ENCODE data around the gene TCF23. TPM values are rescaled to one million over a fixed set of nuclear protein-coding genes. Genes with fewer than 3 reads are reported as not detected.

The TCF23 gene
- total and polyA plus RNA-seq, 4 donors, result under 0.01 to 0.05 (median 0.02) TPM; not detected in 1

DNA sequence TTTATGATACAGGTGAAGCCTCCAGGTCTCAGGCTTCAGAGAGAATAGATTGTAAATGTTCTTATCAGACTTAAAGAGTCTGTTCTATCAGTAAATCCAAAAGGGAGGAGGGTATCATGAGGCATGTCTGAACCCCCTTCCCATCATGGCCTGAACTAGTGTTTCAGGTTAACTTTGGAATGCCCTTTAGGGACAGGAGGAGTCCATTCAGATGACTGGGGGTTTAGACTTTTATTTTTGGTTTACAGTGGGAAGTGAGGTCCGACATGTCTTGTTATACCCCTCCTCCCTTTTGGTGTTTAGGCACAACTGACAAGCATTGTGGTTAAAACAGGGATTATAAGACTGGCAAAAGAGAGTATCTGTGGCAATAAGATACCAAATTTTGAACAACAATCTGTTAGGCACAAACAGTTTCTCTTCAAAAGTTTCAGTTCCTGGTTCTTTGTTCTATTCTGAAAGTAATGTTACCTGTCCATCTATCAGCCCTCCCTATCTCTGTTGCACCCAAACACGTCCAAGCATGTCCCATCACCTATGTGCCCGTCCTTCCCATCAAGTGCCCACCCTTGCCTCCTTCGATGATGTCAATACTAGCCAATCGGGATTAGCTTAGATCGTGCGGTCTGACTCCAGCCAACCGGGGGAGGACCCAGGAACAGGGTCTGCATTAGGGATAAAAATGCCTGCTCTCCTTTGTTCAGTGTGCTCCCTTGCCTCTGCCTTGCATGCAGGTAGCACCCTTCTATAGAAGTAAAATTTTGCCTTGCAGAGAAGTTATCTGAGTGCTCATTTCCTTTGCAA, 16.4 kb downstream of the TCF23 start:
- Histone ChIP-seq H3K27ac (ENCODE audit: low read depth in 1 of 2, low read length in 2 of 2) (no peak overlapping the region), H3K36me3 (ENCODE audit: control insufficient read depth in 4 of 4, insufficient read depth in 3 of 4, low read depth in 1 of 4, low read length in 3 of 4) (no peaks in the 10 kb centered on the region), H3K9ac (ENCODE audit: low read depth in 1 of 2, low read length in 2 of 2) (no peak overlapping the region), H3K9me3 (ENCODE audit: control insufficient read depth in 4 of 4, low read length in 3 of 4) (no peaks in the 10 kb centered on the region), H3K4me3 (ENCODE audit: low read depth in 1 of 3, low read length in 3 of 3) (no peak overlapping the region), H3K4me1 (ENCODE audit: control insufficient read depth in 4 of 4, insufficient read depth in 4 of 4, low read length in 3 of 4) (peaks cover 0 to 6% (median under 1%) of the 10 kb centered on the region in 4 donors), H3K27me3 (ENCODE audit: control insufficient read depth in 4 of 4, insufficient read depth in 4 of 4, low read length in 3 of 4) (no peaks in the 10 kb centered on the region)
- no peak for DNase-seq (ENCODE audit: low spot score)
- TF ChIP-seq RXRA (IDR thresholded peaks at IDR 0.05) (no peak), TAF1 (conservative IDR thresholded peaks at IDR 0.05) (no peak), GABPA (IDR thresholded peaks at IDR 0.05 in 1 of 2, conservative IDR thresholded peaks at IDR 0.05 in 1 of 2) (no peak), JUND (IDR thresholded peaks at IDR 0.05) (no peak), SP1 (IDR thresholded peaks at IDR 0.05) (no peak)
- TF ChIP-seq, protein P1, sequence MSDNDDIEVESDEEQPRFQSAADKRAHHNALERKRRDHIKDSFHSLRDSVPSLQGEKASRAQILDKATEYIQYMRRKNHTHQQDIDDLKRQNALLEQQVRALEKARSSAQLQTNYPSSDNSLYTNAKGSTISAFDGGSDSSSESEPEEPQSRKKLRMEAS (IDR thresholded peaks at IDR 0.05), result no peak
- TF ChIP-seq, protein P2, sequence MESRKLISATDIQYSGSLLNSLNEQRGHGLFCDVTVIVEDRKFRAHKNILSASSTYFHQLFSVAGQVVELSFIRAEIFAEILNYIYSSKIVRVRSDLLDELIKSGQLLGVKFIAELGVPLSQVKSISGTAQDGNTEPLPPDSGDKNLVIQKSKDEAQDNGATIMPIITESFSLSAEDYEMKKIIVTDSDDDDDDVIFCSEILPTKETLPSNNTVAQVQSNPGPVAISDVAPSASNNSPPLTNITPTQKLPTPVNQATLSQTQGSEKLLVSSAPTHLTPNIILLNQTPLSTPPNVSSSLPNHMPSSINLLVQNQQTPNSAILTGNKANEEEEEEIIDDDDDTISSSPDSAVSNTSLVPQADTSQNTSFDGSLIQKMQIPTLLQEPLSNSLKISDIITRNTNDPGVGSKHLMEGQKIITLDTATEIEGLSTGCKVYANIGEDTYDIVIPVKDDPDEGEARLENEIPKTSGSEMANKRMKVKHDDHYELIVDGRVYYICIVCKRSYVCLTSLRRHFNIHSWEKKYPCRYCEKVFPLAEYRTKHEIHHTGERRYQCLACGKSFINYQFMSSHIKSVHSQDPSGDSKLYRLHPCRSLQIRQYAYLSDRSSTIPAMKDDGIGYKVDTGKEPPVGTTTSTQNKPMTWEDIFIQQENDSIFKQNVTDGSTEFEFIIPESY (IDR thresholded peaks at IDR 0.05), result no peak
- TF ChIP-seq, protein P3, sequence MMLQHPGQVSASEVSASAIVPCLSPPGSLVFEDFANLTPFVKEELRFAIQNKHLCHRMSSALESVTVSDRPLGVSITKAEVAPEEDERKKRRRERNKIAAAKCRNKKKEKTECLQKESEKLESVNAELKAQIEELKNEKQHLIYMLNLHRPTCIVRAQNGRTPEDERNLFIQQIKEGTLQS (IDR thresholded peaks at IDR 0.05), result no peak
- 94% methylated on average over 8 of the region's 8 CpGs for WGBS

DNA sequence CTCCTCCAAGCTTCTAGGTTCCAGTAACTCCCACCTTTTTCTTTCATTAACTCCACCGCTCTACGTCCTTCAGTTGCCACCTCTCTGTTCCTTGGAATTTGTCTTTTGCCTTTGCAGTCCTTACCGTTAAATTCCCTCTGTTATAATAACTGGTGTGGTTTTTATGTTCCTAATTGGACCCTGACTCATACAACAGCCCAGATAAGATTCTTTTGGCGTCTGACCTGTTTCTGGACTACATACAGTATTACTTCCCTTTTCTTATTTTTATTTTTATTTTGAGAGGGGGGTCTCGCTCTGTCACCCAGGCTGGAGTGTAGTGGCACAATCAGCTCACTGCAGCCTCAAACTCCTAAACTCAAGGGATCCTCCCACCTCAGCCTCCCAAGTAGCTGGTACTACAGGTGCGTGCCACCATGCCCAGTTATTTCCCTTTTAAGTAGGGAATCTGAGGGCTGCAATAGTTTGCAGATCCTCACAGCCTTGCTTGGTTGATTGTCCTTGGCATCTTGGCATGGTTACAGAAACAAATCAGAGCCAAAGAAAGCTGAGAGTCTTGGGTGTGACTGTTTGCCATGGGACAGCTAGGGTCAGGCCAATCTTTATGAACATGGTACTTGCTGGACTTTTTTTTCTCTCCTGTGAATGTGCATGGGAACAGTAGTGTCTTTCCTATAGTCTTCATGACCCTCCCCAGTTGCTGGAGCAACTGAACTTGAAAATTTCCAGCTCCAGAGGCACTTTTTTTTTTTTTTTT, 22.0 kb downstream of the TCF23 start:
- TF ChIP-seq, protein P2 (IDR thresholded peaks at IDR 0.05), result no peak
- TF ChIP-seq EGR1 (IDR thresholded peaks at IDR 0.05; ENCODE audit: low read depth in 2 of 2) (no peak), SP1 (IDR thresholded peaks at IDR 0.05) (no peak), TAF1 (conservative IDR thresholded peaks at IDR 0.05) (no peak), FOXA2 (IDR thresholded peaks at IDR 0.05) (no peak), RXRA (IDR thresholded peaks at IDR 0.05) (no peak), YY1 (IDR thresholded peaks at IDR 0.05) (no peak), FOXA1 (IDR thresholded peaks at IDR 0.05) (no peak), HNF4G (IDR thresholded peaks at IDR 0.05) (no peak), GABPA (IDR thresholded peaks at IDR 0.05 in 1 of 2, conservative IDR thresholded peaks at IDR 0.05 in 1 of 2) (no peak), HNF4A (conservative IDR thresholded peaks at IDR 0.05) (no peak), JUND (IDR thresholded peaks at IDR 0.05) (no peak), RAD21 (IDR thresholded peaks at IDR 0.05) (no peak), NR2F2 (IDR thresholded peaks at IDR 0.05) (no peak)
- TF ChIP-seq, protein P1 (IDR thresholded peaks at IDR 0.05), result no peak
- TF ChIP-seq, protein P4, sequence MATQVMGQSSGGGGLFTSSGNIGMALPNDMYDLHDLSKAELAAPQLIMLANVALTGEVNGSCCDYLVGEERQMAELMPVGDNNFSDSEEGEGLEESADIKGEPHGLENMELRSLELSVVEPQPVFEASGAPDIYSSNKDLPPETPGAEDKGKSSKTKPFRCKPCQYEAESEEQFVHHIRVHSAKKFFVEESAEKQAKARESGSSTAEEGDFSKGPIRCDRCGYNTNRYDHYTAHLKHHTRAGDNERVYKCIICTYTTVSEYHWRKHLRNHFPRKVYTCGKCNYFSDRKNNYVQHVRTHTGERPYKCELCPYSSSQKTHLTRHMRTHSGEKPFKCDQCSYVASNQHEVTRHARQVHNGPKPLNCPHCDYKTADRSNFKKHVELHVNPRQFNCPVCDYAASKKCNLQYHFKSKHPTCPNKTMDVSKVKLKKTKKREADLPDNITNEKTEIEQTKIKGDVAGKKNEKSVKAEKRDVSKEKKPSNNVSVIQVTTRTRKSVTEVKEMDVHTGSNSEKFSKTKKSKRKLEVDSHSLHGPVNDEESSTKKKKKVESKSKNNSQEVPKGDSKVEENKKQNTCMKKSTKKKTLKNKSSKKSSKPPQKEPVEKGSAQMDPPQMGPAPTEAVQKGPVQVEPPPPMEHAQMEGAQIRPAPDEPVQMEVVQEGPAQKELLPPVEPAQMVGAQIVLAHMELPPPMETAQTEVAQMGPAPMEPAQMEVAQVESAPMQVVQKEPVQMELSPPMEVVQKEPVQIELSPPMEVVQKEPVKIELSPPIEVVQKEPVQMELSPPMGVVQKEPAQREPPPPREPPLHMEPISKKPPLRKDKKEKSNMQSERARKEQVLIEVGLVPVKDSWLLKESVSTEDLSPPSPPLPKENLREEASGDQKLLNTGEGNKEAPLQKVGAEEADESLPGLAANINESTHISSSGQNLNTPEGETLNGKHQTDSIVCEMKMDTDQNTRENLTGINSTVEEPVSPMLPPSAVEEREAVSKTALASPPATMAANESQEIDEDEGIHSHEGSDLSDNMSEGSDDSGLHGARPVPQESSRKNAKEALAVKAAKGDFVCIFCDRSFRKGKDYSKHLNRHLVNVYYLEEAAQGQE (IDR thresholded peaks at IDR 0.05), result no peak
- TF ChIP-seq, protein P5, sequence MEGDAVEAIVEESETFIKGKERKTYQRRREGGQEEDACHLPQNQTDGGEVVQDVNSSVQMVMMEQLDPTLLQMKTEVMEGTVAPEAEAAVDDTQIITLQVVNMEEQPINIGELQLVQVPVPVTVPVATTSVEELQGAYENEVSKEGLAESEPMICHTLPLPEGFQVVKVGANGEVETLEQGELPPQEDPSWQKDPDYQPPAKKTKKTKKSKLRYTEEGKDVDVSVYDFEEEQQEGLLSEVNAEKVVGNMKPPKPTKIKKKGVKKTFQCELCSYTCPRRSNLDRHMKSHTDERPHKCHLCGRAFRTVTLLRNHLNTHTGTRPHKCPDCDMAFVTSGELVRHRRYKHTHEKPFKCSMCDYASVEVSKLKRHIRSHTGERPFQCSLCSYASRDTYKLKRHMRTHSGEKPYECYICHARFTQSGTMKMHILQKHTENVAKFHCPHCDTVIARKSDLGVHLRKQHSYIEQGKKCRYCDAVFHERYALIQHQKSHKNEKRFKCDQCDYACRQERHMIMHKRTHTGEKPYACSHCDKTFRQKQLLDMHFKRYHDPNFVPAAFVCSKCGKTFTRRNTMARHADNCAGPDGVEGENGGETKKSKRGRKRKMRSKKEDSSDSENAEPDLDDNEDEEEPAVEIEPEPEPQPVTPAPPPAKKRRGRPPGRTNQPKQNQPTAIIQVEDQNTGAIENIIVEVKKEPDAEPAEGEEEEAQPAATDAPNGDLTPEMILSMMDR (IDR thresholded peaks at IDR 0.05; ENCODE audit: low read depth, low read length, missing input control), result no peak
- TF ChIP-seq, protein P3 (IDR thresholded peaks at IDR 0.05), result no peak

More for the DNA sequence above, 22.0 kb downstream of the TCF23 start:
- H3K4me3 ChIP-seq (ENCODE audit: low read depth in 1 of 3, low read length in 3 of 3), result no peak overlapping the region
- peaks cover 0 to 13% (median 6%) of the 10 kb centered on the region in 4 donors for H3K4me1 ChIP-seq (ENCODE audit: control insufficient read depth in 4 of 4, insufficient read depth in 4 of 4, low read length in 3 of 4)
- no peaks in the 10 kb centered on the region for H3K36me3 ChIP-seq (ENCODE audit: control insufficient read depth in 4 of 4, insufficient read depth in 3 of 4, low read depth in 1 of 4, low read length in 3 of 4)
- no peak overlapping the region for H3K9ac ChIP-seq (ENCODE audit: low read depth in 1 of 2, low read length in 2 of 2)
- no peak for DNase-seq (ENCODE audit: low spot score)
- WGBS, result 81% methylated on average over 6 of the region's 6 CpGs
- peak overlapping the region; percentile 49 to 51 for H3K27ac ChIP-seq (ENCODE audit: low read depth in 1 of 2, low read length in 2 of 2)
- H3K27me3 ChIP-seq (ENCODE audit: control insufficient read depth in 4 of 4, insufficient read depth in 4 of 4, low read length in 3 of 4), result no peaks in the 10 kb centered on the region
- H3K9me3 ChIP-seq (ENCODE audit: control insufficient read depth in 4 of 4, low read length in 3 of 4), result no peaks in the 10 kb centered on the region

Measured in liver (tissue), 9 donors.